ENCODE results near the gene TXLNA.

TXLNA gene

DNA sequence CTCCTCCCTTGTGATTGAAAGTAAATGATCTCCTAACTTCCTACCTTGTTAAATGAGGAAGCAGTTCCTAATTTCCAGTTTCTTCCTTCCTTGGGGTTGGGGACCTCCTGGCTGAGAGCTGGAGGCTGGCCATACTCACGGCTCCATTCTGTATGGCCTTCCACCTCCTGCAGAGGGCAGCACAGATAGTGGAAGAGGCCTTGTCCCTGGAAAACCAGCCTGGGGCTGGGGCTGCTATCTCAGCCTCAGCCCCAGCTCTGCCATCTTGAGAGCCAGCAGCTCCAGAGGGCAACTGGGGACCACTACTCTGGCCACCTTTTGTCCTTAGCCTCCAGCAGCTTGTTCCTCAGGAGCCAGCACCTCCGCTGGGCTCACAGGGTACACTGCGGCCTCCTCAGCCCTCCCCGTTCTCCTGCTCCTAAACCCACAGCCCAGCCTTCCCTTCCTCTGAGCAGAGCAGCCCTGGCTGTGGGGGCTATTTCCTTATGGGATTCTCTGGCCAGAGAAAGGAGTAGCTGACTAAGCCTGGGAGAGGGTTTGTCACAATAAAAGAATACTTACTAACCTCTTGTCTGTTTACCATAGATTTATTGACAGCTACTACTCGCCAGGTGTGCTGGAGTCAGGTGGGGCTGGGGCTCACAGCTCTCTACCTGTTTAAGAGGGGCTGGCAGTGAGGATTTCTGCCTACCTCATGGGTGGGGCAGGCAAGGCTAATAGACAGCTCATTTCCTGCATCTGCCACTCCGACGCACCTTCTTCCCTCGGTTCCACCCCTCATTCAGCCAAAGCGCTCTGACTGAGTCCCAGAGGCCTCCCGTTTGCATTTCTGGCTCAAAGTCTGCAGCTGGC is 36.4 kb downstream of the TXLNA start:
- DNase-seq, result no peak

DNA sequence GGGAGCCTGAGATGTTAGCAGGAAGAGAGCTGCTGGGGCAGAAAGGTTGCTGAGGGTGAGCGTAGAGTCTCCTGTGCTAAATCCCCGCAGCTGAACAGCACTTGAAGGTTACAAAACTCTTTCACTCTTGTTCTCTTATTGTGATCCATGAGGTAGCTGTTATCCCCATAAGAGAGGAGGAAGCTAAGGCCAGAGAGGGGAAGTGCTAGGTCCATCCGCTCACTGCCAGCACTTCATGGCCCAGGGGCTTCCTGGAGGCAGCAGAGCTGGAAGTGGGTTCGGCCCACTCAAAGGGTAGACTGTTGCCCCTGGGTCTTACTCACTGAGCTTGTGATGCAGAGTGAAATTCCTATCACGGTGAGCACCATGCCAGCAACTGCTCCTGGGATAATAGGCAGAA is 37.1 kb downstream of the TXLNA start:
- no peak for DNase-seq

DNA sequence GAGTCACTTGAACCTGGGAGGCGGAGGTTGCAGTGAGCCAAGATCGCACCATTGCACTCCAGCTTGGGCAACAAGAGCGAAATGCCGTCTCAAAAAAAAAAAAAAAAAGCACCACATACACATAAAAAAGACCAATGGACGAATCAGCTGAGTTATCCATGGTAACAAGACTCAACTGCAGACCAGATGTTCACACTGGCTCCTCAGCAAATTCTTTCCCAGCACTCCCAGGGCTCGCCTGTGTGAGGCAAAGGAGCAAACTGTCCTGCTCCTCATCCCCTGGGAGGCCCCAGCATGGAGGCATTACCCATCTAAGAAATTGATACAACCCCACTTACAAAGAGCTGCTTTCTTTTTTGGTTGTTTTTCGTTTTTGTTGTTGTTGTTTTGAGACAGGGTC is 39.5 kb downstream of the TXLNA start:
- DNase-seq, result no peak

DNA sequence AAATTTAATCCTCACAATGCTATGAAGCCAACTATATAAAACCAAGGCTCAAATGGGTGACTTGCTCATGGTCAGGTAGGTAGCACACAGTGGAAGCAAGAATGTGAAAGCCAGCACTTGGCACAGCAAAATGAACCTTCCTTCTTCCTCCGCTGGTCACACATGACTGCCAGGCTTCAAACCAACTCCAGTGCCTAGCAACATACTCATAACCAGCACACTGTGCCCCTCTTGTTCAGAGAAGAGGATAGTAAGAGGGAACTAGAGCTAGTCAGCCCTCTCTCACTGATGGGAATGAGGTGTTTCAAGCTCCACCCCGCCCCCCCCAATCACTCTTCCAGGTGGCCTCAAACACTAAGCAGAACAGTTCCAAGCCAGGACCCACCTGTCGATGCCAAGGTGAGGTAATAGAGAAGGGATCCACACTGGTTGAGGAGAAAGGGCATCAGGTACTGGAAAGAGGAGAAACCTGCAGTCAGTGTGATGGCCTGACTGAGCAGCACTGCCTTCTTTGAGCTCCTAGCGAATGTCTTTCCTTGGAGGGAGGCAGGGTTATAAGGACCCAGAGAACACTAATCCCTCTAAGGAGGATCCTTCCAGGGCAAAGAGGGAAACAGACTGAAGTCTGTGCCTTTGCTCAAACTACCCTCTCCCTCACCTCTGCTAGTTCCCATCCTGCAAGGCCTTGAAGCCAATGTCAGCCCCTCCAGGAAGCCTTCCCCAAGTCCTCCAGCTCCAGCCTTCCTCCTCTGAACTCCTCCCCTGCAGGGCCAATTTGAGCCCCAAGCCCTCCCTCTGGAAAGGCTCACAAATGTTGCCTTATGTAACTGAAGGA is 41.5 kb downstream of the TXLNA start:
- no peak for DNase-seq

DNA sequence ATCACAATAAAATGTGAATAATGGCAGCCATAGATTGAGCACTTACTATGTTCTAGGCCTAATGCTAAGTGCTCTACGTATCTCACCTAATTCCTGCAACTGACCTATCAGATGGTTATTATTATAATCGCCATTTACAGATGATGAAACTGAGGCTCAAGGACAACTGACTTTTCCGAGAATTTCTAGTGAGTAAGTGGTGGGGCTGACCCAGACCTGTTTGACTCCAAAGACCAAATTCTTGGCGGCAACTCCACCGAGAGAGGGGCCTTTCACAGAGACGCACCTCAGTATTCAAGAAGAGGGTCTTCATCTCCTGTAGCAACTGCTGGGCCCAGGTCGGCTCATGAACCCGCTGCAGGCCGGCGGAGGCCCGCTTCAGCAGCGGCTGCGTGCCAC is 42.1 kb downstream of the TXLNA start:
- no peak for DNase-seq

DNA sequence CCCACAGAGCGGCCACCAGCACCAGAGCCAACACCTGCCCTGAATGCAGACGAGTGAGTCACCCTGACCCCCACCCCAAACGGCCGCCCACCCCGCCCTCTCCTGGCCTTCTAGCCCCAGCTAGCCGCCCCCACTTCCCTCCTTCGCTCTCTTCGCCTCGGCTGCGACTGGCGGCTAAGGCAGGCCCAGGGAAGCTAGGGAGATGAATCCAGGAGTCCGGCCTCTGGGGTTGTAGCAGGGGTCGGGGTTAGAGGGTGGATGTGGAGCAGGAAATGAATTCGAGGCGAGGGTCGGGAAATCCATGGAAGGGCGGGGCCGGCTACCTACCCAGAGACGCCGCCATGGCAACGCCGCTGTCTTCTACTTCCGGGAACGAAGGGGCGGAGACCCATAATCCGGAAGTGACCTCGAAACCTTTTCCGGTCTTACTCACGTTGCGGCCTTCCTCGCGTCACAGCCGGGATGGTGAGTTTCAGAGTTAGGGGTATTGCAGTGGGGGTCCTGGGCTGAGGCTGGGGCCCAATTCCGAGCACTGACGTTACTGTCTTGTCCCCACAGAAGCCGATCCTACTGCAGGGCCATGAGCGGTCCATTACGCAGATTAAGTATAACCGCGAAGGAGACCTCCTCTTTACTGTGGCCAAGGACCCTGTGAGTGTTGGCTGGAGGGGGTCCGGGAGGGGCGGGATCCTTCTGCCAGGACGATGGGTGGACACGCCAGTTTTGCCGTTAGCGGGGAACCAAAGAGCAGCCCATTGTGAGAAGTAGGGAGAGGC is 42.7 kb downstream of the TXLNA start, which contains the start of the genes EIF3I and TMEM234:
EIF3I (plus strand) TSS at position 428 of the 776 bp plus-strand sequence; CDS start at position 463, 35 bp downstream.
TMEM234 (minus strand) TSS at position 374 of the 776 bp plus-strand sequence; CDS start at position 343, 31 bp downstream.
- peak; percentile 62 for DNase-seq

DNA sequence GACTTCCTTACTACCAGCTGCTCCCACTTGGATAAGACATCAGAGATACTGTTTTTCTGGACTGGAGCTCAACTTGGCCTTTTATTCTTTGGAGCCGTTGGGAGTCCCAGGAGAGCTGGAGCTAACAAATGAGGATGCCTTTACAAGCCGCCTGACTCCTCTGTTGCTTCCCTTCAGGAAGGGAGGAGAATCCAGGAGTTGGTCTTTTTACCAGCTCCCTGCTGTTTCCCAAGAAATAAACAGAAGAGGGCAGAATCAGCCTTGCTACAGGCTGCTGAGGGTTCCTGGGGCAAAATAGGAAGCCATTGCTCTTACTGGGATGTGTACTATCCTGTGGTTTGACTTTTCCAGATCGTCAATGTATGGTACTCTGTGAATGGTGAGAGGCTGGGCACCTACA is 44.2 kb downstream of the TXLNA start:
- DNase-seq, result no peak

DNA sequence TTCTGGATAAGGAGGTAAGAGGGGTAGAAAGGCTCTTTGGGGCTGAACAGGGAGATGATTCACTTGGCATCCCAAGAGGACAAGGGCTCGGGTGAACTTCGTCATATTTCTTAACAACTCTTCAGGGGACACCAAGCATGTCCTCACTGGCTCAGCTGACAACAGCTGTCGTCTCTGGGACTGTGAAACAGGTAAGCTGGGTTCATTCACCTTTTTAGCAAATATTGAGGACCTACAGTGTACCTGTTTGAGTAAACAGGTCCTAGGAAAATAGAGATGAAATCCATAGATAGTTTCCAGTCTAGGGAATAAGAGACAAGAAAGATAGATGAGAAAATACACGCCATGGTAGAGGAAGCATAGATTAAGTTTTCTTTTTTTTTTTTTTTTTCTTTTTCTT is 44.8 kb downstream of the TXLNA start:
- no peak for DNase-seq

DNA sequence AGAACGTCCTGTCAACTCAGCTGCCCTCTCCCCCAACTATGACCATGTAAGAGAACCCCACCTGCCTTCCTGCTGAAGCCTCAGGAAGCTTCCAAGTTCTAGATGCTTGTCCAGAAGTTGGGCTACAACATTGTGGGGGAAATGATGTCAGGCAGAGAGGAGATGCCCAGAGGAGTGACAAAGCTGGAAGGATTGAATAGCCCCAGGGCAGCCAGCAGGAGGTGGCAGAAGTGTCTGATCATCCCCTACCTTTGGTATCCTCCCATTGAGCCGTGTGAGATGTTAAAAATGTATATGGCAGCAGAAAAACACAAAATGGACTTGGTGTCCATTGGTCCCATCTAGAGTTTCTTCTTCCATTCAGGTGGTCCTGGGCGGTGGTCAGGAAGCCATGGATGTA is 49.3 kb downstream of the TXLNA start:
- DNase-seq, result no peak

DNA sequence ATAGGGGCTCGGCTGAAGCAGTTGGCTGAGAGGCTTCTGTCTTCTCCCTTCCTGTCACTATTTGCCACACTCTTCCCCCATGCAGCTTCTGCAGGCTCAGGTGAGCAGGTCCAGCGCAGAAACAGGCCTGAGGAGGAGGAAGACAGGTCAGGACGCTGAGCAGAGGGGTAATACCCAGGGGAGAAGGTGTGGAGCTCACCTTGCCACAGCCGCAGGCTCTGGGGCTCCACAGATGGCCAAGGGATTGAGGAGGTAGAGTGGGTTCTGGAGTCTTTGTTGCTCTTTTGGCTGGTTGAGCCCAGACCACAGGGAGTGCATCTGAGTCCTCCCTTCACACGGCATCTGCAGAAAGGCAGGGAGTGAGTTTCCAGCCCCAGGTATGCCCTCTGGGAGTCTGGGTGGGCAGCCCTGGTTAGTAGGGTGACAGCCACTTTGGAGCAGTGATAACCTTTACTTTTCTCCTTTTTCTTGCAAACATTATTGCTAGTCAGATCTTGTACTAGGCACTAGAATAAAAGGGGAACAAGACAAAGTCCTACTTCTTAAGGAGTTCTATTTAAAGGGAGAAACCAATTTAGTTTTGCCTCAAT is 52.5 kb downstream of the TXLNA start:
- DNase-seq, result no peak

DNA sequence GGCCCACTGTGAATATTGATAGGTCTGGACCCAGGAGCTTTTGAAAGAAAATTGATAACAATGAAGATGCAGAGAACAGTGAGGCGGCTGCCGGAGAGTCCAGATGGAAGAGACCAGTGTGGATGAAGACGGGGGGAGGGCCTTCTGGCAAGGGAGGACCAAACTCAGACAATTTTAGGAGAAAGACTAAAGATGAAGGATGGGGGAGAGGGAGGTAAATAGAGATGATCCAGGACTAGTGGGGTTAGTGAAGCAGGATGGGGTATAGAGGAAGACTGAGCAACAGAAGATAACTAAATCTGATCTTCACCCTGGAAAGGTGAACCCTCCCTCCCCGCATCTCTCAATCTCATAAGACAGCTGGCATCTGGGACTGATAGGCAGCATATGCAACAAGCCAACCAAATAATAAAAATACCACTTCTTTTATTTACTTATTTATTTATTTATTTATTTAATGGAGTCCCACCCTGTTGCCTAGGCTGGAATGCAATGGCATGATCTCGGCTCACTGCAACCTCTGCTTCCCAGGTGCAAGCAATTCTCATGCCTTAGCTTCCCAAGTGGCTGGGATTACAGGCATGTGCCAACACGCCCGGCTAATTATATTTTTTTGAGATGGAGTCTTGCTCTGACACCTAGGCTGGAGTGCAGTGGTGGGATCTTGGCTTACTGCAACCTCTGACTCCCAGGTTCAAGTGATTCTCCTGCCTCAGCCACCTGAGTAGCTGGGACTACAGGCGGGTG is 53.3 kb downstream of the TXLNA start:
- no peak for DNase-seq

DNA sequence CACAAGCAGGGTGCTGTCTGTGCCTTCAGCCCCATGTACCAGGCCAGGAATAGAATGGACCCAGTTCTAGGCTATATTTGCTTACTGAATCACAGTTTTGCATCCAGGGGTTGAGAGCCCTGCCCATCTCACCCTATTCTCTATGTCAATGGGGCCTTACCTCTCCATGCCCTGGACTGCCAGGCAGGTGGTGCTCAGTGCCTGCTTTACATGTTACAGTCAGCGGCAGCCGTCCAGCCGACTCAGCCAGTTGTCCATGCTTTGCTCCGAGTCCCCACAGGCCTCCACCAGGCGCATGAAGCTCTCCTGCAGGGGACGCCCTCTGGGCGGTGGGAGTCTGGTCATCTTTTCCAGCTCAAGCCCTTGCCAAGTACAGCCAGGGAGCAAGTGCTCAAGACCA is 55.3 kb downstream of the TXLNA start:
- DNase-seq, result no peak

DNA sequence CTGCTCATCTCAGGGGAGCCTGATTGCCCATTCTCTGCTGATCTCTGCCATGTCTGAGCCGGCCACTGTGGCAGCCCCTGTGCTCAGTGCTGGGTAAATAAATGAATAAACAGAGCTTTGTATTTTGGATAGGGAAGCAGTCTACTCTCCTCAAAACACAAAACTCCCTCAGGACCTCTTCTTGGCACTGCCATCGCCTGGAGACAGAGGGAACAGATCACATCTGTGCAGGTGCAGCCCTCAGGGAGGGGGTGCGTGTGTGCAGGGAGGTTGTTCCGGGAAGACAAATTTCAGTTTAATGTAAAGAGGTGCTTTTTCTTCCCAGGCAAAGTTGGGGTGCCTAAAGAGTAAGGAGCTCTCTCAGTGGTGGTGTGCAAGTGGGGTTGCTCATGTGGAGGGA is 59.9 kb downstream of the TXLNA start:
- no peak for DNase-seq

DNA sequence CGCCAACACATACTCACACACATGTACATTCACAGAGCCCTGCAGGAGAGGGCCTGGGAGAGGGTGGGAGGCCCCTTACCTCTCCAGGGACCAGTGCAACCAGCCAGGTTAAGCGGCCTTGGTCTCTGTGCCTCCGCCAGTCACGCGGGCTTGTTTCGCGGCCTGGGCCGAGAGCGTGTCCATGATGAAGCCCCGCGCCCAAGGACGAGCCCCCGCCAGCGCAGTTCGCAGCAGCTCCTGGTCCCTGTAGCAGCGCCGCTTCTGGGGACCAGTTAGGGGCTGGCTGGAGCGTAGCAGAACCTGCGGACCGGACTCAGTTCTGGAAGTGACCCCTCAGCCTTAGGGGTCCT is 60.3 kb downstream of the TXLNA start:
- DNase-seq, result no peak

DNA sequence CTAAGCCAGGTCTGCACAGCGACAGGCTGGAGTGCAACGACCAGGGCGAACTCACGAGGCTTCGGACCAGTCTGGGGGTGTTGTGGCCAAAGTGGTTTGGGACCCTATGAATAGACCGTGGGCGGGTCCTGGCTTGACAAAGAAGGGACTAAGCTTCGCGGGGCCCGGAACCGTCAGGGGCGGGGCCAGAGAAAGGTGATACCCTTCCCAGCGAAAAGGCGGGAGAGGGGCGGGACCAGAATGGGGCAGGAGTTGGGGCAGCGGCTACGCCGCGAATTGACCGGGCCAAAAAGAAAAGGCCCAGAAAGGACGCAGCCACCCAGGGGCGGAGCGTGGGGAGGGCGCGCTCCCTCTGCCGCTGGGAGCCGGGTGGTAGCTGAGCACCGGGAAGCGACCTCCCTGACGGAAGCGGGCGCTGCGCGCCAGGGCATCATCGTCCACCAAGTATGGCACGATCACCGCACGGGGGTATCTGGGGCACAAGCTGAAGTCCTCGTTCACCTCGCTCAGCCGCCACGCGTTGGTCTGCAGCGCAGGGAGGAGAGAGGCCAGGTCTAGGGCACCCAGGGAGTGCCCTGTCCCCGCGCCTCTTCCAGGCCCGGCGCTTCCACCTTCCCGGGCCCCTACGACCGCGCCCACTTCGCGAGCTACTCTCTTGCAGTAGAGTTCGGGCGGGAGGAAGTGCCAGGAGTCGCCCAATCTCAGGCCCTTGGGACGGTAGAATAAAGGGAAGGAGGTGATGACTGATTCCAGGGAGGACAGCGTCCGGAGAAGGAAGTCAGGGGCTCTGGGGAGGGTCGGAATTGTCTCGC is 60.9 kb downstream of the TXLNA start:
- peak; percentile 34 for DNase-seq

DNA sequence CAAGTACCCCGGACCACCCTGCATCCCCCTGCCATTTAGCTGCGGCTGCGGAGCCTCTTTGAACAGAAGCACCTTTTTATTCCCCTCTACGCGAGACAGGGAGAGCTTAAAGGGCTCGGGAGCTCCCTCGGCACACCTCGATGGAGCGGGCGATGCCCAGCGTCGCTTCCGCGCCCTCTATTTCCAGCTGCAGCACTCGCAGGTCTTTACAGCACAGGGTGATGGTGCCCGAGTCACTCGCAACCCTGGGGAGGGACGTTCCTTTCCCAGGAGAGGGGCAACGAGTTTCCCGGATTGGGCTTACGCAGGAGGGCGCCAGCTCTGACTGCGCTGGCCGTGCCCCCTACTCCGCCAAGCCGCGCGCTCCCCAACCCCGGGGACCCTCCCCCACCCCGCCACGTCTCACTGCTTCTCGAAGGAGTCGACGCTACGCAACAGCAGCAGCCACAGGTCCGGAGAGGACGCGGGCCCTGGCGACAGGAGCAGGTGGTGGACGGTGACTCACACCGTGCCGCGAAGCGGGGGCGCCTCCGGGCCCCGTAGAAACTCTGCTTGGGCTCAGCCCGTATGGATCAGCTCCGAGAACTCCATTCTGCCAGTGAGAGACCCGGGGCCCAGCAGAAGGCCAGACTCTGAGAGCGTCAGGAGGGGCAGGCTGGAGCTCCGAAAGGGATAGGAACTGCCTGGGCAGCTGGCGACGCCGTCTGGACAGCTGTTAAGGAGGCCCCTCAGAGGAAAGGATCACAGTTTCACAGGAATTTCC is 61.7 kb downstream of the TXLNA start:
- no peak for DNase-seq

DNA sequence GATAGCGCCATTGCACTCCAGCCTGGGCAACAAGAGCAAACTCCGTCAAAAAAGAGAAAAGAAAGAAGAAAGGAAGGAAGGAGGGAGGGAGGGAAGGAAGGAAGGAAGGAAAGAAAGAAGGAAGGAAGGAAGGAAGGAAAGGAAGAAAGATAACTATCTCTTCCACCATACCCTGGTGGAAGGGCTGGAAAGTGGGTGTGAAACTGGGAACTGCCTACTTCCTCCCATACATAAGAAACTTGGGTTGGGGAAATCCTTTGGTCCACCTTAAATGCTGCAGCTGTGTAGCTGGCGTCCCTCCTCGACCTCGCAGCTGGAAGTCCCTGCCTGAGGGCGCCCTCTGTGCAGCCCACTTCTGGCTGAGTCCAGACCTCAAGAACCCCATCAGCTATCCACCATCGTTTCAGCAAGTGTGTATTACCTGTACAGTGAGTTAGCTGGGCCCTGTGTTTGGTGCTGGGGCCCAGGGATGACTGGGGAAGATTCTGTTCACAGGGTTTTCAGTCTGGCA is 62.9 kb downstream of the TXLNA start:
- DNase-seq, result no peak

DNA sequence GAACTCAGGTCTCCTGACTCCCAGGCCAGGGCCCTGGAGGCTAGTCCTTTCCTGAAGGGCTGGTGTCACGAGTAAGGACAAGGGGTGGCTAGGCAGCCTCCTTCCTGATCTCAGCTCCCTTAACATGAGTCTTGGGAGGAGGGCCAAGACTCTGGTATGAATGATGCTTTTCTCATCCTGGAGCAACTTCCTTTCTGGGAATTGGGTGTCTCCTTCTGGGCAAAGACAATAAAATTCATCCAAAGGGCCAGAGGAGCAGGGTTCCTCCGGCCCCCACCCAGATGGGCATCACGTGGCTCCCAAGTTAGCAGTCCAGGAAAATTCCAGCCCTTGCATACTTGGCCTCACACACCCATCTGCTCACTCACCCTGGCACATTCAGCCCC is 67.4 kb downstream of the TXLNA start, which contains the start of gene FAM167B:
FAM167B (plus strand) TSS at position 335 of the 386 bp plus-strand sequence. CDS start 200 bp downstream, outside the sequence.
- no peak for DNase-seq

DNA sequence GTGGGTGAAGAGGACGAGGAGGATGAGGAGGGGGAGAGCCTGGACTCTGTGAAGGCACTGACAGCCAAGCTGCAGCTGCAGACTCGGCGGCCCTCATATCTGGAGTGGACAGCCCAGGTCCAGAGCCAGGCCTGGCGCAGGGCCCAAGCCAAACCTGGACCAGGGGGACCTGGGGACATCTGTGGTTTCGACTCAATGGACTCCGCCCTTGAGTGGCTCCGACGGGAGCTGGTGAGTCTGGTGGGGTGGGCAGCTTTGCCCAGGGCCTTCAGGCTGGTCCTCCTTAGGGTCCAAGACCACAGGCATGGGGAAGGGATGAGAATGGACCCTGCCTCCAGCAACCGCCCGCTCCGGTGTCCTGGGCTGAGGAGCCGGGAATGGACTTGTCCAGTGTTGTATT is 68.0 kb downstream of the TXLNA start:
- no peak for DNase-seq
